ENCODE data around the gene RIOK3. TPM values are rescaled to one million over a fixed set of nuclear protein-coding genes. Genes with fewer than 3 reads are reported as not detected.
"Not testable (repeated sequence)": the region's sequence is repeated elsewhere in the genome, so short reads cannot be mapped to it uniquely, and the experiment has no call there.

RIOK3 gene
- total RNA-seq, 3 donors from 2014 or later: 61.6 to 80.8 (median 74.3) TPM

DNA sequence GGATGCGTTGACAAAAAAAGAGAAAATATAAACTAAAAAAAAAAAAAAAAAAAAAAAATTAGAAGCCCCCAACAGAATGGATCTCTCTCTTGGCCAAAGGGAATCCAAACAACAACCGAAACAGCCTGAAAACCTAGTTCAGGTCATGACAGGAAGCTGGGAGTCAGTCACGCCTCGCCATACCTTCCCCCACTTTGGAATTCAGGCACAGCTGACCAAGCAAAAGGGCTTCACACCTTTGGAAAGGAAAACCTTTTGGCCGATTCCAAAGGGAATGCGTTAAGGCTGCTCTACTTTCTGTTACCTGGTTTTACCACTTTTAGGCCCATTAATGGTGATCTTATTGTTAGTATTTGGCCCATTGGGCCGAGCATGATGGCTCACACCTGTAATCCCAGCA lies 32.3 kb downstream of the RIOK3 start:
- intact Hi-C loops (cut with DNase I; ENCODE audit: low total_unique reads): no loop called here
- H3K9me3 ChIP-seq: no peaks in the 10 kb centered on the region
- H3K36me3 ChIP-seq: no peaks in the 10 kb centered on the region
- no peak overlapping the region for H3K27ac ChIP-seq
- TF ChIP-seq POLR2AphosphoS5 (IDR thresholded peaks at IDR 0.05) (no peak), POLR2A (IDR thresholded peaks at IDR 0.05) (no peak), CTCF (IDR thresholded peaks at IDR 0.05) (no peak)
- H3K27me3 ChIP-seq: no peaks in the 10 kb centered on the region
- no peak for DNase-seq (ENCODE audit: low spot score in 2 of 2)
- H3K4me1 ChIP-seq: no peaks in the 10 kb centered on the region
- no peak overlapping the region for H3K4me3 ChIP-seq

GRCh38 chr18:23487738-23488570 lies 34.9 kb downstream of the RIOK3 start:
- Histone ChIP-seq H3K4me3 (no peak overlapping the region), H3K27me3 (no peaks in the 10 kb centered on the region), H3K27ac (no peak overlapping the region), H3K36me3 (no peaks in the 10 kb centered on the region), H3K4me1 (no peaks in the 10 kb centered on the region), H3K9me3 (no peaks in the 10 kb centered on the region)
- TF ChIP-seq CTCF (IDR thresholded peaks at IDR 0.05) (no peak), POLR2AphosphoS5 (IDR thresholded peaks at IDR 0.05) (no peak), POLR2A (IDR thresholded peaks at IDR 0.05) (no peak)
- intact Hi-C loops (cut with DNase I; ENCODE audit: low total_unique reads): no loop called here
- no peak for DNase-seq (ENCODE audit: low spot score in 2 of 2)

DNA sequence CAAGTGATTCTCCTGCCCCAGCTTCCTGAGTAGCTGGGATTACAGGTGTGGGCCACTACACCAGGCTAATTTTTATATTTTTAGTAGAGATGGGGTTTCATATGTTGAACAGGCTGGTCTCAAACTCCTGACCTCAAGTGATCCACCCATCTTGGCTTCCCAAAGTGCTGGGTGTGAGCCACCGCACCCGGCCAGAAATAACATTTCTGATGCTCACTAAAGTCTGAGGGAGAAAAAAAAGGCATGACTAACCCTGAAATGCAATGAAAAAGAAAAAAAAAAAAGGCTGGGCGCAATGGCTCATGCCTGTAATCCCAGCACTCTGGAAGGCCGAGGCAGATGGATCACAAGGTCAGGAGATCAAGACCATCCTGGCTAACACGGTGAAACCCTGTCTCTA lies 36.5 kb downstream of the RIOK3 start:
- H3K27me3 ChIP-seq; H3K27ac ChIP-seq; H3K4me3 ChIP-seq; DNase-seq (ENCODE audit: low spot score in 2 of 2); H3K9me3 ChIP-seq; intact Hi-C loops (cut with DNase I; ENCODE audit: low total_unique reads); H3K36me3 ChIP-seq; H3K4me1 ChIP-seq: not testable (repeated sequence)

- Histone ChIP-seq H3K4me1 (no peaks in the 10 kb centered on the region), H3K4me3 (no peak overlapping the region), H3K27me3 (no peaks in the 10 kb centered on the region), H3K9me3 (no peaks in the 10 kb centered on the region), H3K36me3 (no peaks in the 10 kb centered on the region), H3K27ac (no peak overlapping the region)
- intact Hi-C loops (cut with DNase I; ENCODE audit: low total_unique reads): no loop called here
- TF ChIP-seq POLR2A (IDR thresholded peaks at IDR 0.05): no peak
- no peak for TF ChIP-seq CTCF (IDR thresholded peaks at IDR 0.05)
- no peak for TF ChIP-seq POLR2AphosphoS5 (IDR thresholded peaks at IDR 0.05)
- no peak for DNase-seq (ENCODE audit: low spot score in 2 of 2)
Measured at GRCh38 chr18:23493654-23494053, 40.6 kb downstream of the RIOK3 start.

- TF ChIP-seq CTCF (IDR thresholded peaks at IDR 0.05) (no peak), POLR2A (IDR thresholded peaks at IDR 0.05) (no peak), POLR2AphosphoS5 (IDR thresholded peaks at IDR 0.05) (no peak)
- Histone ChIP-seq H3K9me3 (no peaks in the 10 kb centered on the region), H3K4me1 (no peaks in the 10 kb centered on the region), H3K27me3 (no peaks in the 10 kb centered on the region), H3K4me3 (no peak overlapping the region), H3K36me3 (no peaks in the 10 kb centered on the region), H3K27ac (no peak overlapping the region)
- DNase-seq (ENCODE audit: low spot score in 2 of 2): no peak
- intact Hi-C loops (cut with DNase I; ENCODE audit: low total_unique reads): no loop called here
Measured at GRCh38 chr18:23494992-23495391, 41.9 kb downstream of the RIOK3 start.
